Astrocyte (in vitro differentiated cells and primary cell): ENCODE data around the gene ACTN2. TPM values are rescaled to one million over a fixed set of nuclear protein-coding genes. Genes with fewer than 3 reads are reported as not detected.

Experiments used
- DNase-seq: peaks from one replicate; pipeline ENCODE4 v3.0.0-alpha.2; 2010; ENCODE audit warnings: low read depth
- FAIRE-seq: peaks from 2 replicates; lab custom pipeline; 2011; peaks lifted over from hg19 to GRCh38; lab: Jason Lieb, UNC
- H2AFZ ChIP-seq: 2 replicates; pipeline ENCODE4 v1.6.0; 2012; ENCODE audit warnings: low read depth, low read length, inconsistent platforms
- H3K27ac ChIP-seq: 2 replicates; pipeline ENCODE4 v1.5.1; 2011; ENCODE audit warnings: low read depth, low read length, inconsistent platforms
- H3K27me3 ChIP-seq: 2 replicates; pipeline ENCODE4 v1.6.0; 2011; ENCODE audit warnings: low read length, inconsistent platforms; ENCODE audit not compliant: insufficient read depth
- H3K36me3 ChIP-seq: 2 replicates; pipeline ENCODE4 v1.5.1; 2011; ENCODE audit warnings: low read length, inconsistent platforms; ENCODE audit not compliant: insufficient read depth
- H3K4me1 ChIP-seq: 2 replicates; pipeline ENCODE4 v1.5.1; 2011; ENCODE audit warnings: low read length, inconsistent platforms; ENCODE audit not compliant: insufficient read depth
- H3K4me2 ChIP-seq: 2 replicates; pipeline ENCODE4 v1.6.0; 2012; ENCODE audit warnings: low read length, inconsistent platforms
- H3K4me3 ChIP-seq: 2 replicates; pipeline ENCODE4 v1.5.1; 2011; ENCODE audit warnings: low read depth, mild to moderate bottlenecking, low read length, inconsistent platforms; ENCODE audit not compliant: insufficient read depth
- H3K79me2 ChIP-seq: 2 replicates; pipeline ENCODE4 v1.6.0; 2012; ENCODE audit warnings: mild to moderate bottlenecking, low read length, inconsistent platforms; ENCODE audit not compliant: insufficient read depth
- H3K9ac ChIP-seq: 2 replicates; pipeline ENCODE4 v1.6.0; 2012; ENCODE audit warnings: mild to moderate bottlenecking, low read length, inconsistent platforms
- H3K9me3 ChIP-seq: 2 replicates; pipeline ENCODE4 v1.5.1; 2012; ENCODE audit warnings: low read depth, mild to moderate bottlenecking, low read length, inconsistent platforms; ENCODE audit not compliant: insufficient read depth
- H4K20me1 ChIP-seq: 2 replicates; pipeline ENCODE4 v1.6.0; 2012; ENCODE audit warnings: low read length, inconsistent platforms; ENCODE audit not compliant: insufficient read depth
- H3K27ac Mint-ChIP-seq: one replicate; pipeline ENCODE4 v1.8.0; 2021; ENCODE audit warnings: mild to moderate bottlenecking, mixed read lengths; ENCODE audit not compliant: unreplicated experiment
- H3K27me3 Mint-ChIP-seq: one replicate; pipeline ENCODE4 v1.8.0; 2021; ENCODE audit warnings: low read depth, mixed read lengths; ENCODE audit not compliant: unreplicated experiment
- H3K36me3 Mint-ChIP-seq: one replicate; pipeline ENCODE4 v1.8.0; 2021; ENCODE audit warnings: low read depth, mixed read lengths; ENCODE audit not compliant: unreplicated experiment
- H3K4me1 Mint-ChIP-seq: one replicate; pipeline ENCODE4 v1.8.0; 2021; ENCODE audit warnings: low read depth, mixed read lengths; ENCODE audit not compliant: unreplicated experiment
- H3K4me3 Mint-ChIP-seq: one replicate; pipeline ENCODE4 v1.8.0; 2021; ENCODE audit warnings: mild to moderate bottlenecking, moderate library complexity, mixed read lengths; ENCODE audit not compliant: unreplicated experiment
- H3K9me3 Mint-ChIP-seq: one replicate; pipeline ENCODE4 v1.8.0; 2021; ENCODE audit warnings: mild to moderate bottlenecking, mixed read lengths; ENCODE audit not compliant: unreplicated experiment
- CTCF ChIP-seq: IDR thresholded peaks from 2 replicates; pipeline ENCODE4 v1.5.1; 2011; ENCODE audit warnings: low read depth, mild to moderate bottlenecking, inconsistent platforms, low read length, moderate library complexity; ENCODE audit not compliant: insufficient read depth
- EZH2 ChIP-seq: IDR thresholded peaks from 2 replicates; pipeline ENCODE4 v1.6.1; 2012; ENCODE audit warnings: mild to moderate bottlenecking, low read length, inconsistent platforms; ENCODE audit not compliant: insufficient read depth
- total RNA-seq: library from RNA; stranded (reverse); gene quantifications from 2 replicates; pipeline ENCODE4 v1.2.1, GENCODE V29; 2021

Gene ACTN2
- total RNA-seq, 1 donor from 2014 or later: 0.89 TPM

- TF ChIP-seq CTCF: no peak
- TF ChIP-seq EZH2: no peak
- Histone ChIP-seq H3K4me3 (no peak overlapping the region), H3K9ac (no peak overlapping the region), H4K20me1 (no peaks in the 10 kb centered on the region), H3K27me3 (no peaks in the 10 kb centered on the region), H3K9me3 (no peaks in the 10 kb centered on the region), H3K79me2 (no peaks in the 10 kb centered on the region), H3K4me1 (no peaks in the 10 kb centered on the region), H3K27ac (no peak overlapping the region), H3K4me2 (no peak overlapping the region), H3K36me3 (no peaks in the 10 kb centered on the region), H2AFZ (no peak overlapping the region)
- Mint-ChIP-seq H3K36me3 (no peaks in the 10 kb centered on the region), H3K4me3 (no peak overlapping the region), H3K4me1 (no peaks in the 10 kb centered on the region), H3K27me3 (no peaks in the 10 kb centered on the region), H3K9me3 (no peaks in the 10 kb centered on the region), H3K27ac (no peak overlapping the region)
- FAIRE-seq (no peak), DNase-seq (no peak)
Observed at GRCh38 chr1:236747311-236747985, 61.1 kb downstream of the ACTN2 start.

- no peak for FAIRE-seq
- no peaks in the 10 kb centered on the region for H3K27me3 Mint-ChIP-seq
- no peaks in the 10 kb centered on the region for H3K9me3 ChIP-seq
Observed at GRCh38 chr1:236748268-236748870, 62.1 kb downstream of the ACTN2 start.

More at GRCh38 chr1:236748268-236748870, 62.1 kb downstream of the ACTN2 start:
- Histone ChIP-seq H3K79me2 (no peaks in the 10 kb centered on the region), H3K27me3 (no peaks in the 10 kb centered on the region), H4K20me1 (no peaks in the 10 kb centered on the region), H3K4me1 (no peaks in the 10 kb centered on the region), H3K36me3 (no peaks in the 10 kb centered on the region), H3K4me3 (no peak overlapping the region), H3K4me2 (no peak overlapping the region), H3K27ac (no peak overlapping the region), H3K9ac (no peak overlapping the region), H2AFZ (no peak overlapping the region)
- Mint-ChIP-seq H3K36me3 (no peaks in the 10 kb centered on the region), H3K9me3 (no peaks in the 10 kb centered on the region), H3K4me3 (no peak overlapping the region), H3K27ac (no peak overlapping the region), H3K4me1 (no peaks in the 10 kb centered on the region)
- DNase-seq: no peak
- TF ChIP-seq CTCF (peak; percentile 18), EZH2 (no peak)
